SK-N-MC (cell line): Measurements from ENCODE around the gene HFM1.
"Not testable (repeated sequence)": the region's sequence is repeated elsewhere in the genome, so short reads cannot be mapped to it uniquely, and the experiment has no call there.

Experiments
- DNase-seq: peaks from one replicate; pipeline ENCODE4 v3.0.0-alpha.2; 2011; ENCODE audit warnings: low read depth, low spot score
- H3K27ac ChIP-seq: fragments of 200-600 bp; sonication (generic); 2 replicates; pipeline ENCODE4 v1.5.1; 2016; ENCODE audit warnings: mixed run types
- H3K36me3 ChIP-seq: fragments of 200-600 bp; sonication (generic); 2 replicates; pipeline ENCODE4 v1.6.1; 2017; ENCODE audit warnings: antibody characterized with exemption, low read length, mixed read lengths; ENCODE audit not compliant: insufficient read depth
- H3K4me3 ChIP-seq: fragments of 200-600 bp; sonication (generic); 2 replicates; pipeline ENCODE4 v1.5.1; 2016
- H3K9ac ChIP-seq: fragments of 200-600 bp; sonication (generic); 2 replicates; pipeline ENCODE4 v1.8.0; 2017; ENCODE audit warnings: mixed run types, mixed read lengths; ENCODE audit not compliant: insufficient read length
- H3K9me3 ChIP-seq: fragments of 200-600 bp; sonication (generic); 2 replicates; pipeline ENCODE4 v1.6.1; 2017; ENCODE audit warnings: low read depth, mild to moderate bottlenecking, antibody characterized with exemption, low read length, moderate library complexity, mixed read lengths
- EZH2 ChIP-seq: fragments of 200-600 bp; sonication (generic); IDR thresholded peaks from one replicate; pipeline ENCODE4 v1.6.1; 2017; ENCODE audit warnings: antibody characterized with exemption
- FOXP2 ChIP-seq: optimal IDR thresholded peaks from 2 replicates; pipeline ENCODE3; 2011; ENCODE audit warnings: mild to moderate bottlenecking, moderate library complexity; ENCODE audit not compliant: insufficient read depth; ENCODE audit errors: extremely low read length, control extremely low read depth
- POLR2AphosphoS5 ChIP-seq: IDR thresholded peaks from 2 replicates; pipeline ENCODE4 v1.6.1; 2012; ENCODE audit warnings: mild to moderate bottlenecking, low read depth, low read length, borderline replicate concordance

The HFM1 gene

GRCh38 chr1:91383456-91383855 is 21.2 kb downstream of the HFM1 start:
- TF ChIP-seq FOXP2 (no peak), EZH2 (no peak), POLR2AphosphoS5 (no peak)
- Histone ChIP-seq H3K4me3 (no peak overlapping the region), H3K36me3 (no peaks in the 10 kb centered on the region), H3K9ac (no peak overlapping the region), H3K27ac (0 out of 2 replicates have a peak overlapping the region, but pooled peaks have one; percentile 17), H3K9me3 (no peaks in the 10 kb centered on the region)
- no peak for DNase-seq

- Histone ChIP-seq H3K36me3 (no peaks in the 10 kb centered on the region), H3K9me3 (no peaks in the 10 kb centered on the region), H3K27ac (no peak overlapping the region), H3K4me3 (no peak overlapping the region), H3K9ac (no peak overlapping the region)
- no peak for DNase-seq
- TF ChIP-seq POLR2AphosphoS5 (no peak), FOXP2 (no peak), EZH2 (no peak)
These were observed 22.8 kb downstream of the HFM1 start for GRCh38 chr1:91381844-91382243.

DNA sequence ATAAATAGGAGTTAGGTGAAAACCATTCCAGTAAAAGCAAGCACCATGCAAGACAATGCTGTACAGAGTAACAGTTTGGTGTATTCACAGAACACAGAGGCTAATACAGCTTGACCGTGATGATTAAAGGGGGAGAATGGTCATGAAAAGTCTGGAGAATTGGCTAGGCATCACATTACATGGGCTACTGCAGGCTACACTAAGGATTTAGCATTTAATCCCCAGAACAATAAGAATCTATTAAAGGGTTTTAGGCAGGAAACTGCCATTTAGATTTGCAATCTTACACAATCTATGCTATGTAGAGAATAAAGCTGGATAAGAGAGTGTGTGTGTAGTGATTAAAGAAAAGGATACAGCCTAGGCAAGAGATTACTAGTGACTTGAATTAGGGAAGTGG is 30.6 kb downstream of the HFM1 start:
- DNase-seq: no peak
- Histone ChIP-seq H3K9me3 (no peaks in the 10 kb centered on the region), H3K4me3 (no peak overlapping the region), H3K27ac (no peak overlapping the region), H3K9ac (no peak overlapping the region), H3K36me3 (no peaks in the 10 kb centered on the region)
- TF ChIP-seq POLR2AphosphoS5: no peak
- no peak for TF ChIP-seq EZH2
- TF ChIP-seq FOXP2: no peak

- not testable (repeated sequence) for H3K36me3 ChIP-seq, H3K9ac ChIP-seq, H3K9me3 ChIP-seq, DNase-seq, H3K4me3 ChIP-seq, H3K27ac ChIP-seq
These were observed 32.4 kb downstream of the HFM1 start for GRCh38 chr1:91372230-91372629.

DNA sequence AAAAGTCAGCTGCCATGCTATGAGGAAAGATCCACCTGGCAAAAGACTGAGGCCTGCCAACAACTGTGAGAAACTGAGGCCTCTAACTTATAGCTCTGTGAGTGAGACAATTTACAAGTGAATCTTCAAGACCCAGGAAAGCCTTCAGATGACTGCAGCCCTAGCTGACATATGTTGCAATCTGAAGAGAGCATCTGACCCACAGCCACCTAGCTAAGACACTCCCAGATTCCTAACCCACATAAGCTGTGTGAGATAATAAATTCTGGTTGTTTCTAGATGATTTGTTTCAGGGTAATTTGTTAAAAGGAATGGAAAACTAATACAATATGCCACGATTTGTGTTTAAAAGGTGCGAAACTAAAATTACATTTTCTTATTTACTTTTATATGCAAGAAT is 55.1 kb downstream of the HFM1 start:
- Histone ChIP-seq H3K9me3 (no peaks in the 10 kb centered on the region; the same call in 1 of the 2 replicates), H3K4me3 (no peak overlapping the region), H3K36me3 (no peaks in the 10 kb centered on the region), H3K9ac (no peak overlapping the region), H3K27ac (no peak overlapping the region)
- TF ChIP-seq POLR2AphosphoS5 (no peak), FOXP2 (no peak), EZH2 (no peak)
- no peak for DNase-seq

GRCh38 chr1:91346824-91347223 is 57.8 kb downstream of the HFM1 start:
- Histone ChIP-seq H3K9ac (no peak overlapping the region), H3K4me3 (no peak overlapping the region), H3K27ac (no peak overlapping the region), H3K9me3 (no peaks in the 10 kb centered on the region), H3K36me3 (no peaks in the 10 kb centered on the region)
- DNase-seq: no peak
- no peak for TF ChIP-seq POLR2AphosphoS5
- TF ChIP-seq EZH2: no peak
- TF ChIP-seq FOXP2: no peak

DNA sequence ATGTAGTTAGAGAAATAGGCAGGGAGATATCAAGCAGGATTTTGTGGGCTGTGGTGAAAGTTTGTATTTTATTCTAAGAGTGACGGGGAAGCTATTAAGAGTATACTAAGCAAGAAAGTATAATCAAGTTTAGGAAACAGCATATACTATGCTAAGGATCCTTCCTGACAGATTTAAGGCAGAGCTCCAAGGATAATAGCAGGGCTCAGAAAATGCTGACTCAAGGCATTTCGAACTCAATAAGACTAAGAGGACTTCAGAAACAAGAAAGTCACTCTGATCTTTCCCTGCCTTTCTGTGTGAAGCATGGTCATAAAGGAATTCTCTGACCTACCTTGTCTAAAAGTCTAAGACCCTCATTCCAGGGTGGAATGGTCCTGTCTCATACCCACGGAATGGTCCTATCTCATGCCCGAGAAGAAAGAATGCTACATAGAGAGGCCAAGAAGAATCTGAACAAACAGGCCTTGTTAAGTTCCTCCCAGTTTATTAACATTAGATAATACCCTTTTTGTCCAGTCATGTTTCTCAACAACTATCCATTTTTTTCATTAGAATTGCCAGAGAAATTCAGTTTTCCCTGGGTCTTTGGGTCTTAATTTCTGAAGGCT is 59.1 kb downstream of the HFM1 start:
- Histone ChIP-seq H3K27ac (peak overlapping the region; percentile 38), H3K36me3 (no peaks in the 10 kb centered on the region), H3K9me3 (no peaks in the 10 kb centered on the region), H3K9ac (no peak overlapping the region), H3K4me3 (0 out of 2 replicates have a peak overlapping the region, but pooled peaks have one; percentile 4)
- DNase-seq: peak; percentile 51
- TF ChIP-seq FOXP2 (no peak), POLR2AphosphoS5 (no peak), EZH2 (no peak)

DNA sequence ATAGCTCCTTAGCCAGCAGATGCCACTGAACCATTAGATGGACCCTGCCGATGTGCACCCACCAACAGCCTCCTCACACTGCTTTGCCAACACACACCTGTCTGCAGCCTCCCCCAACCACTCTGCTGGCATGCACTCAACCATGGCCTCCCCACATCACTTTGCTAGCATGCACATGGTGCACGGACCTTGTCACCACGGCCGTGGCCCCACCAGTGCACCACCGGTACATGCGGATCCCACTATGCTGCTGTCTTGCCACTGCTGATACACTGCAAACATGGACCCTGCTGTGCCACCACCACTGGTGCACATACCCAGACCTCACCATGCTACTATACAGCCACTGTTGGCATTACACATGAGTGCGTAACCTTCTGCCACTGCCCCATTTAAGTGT is 66.1 kb downstream of the HFM1 start:
- DNase-seq: no peak
- H3K36me3 ChIP-seq: no peaks in the 10 kb centered on the region

DNA sequence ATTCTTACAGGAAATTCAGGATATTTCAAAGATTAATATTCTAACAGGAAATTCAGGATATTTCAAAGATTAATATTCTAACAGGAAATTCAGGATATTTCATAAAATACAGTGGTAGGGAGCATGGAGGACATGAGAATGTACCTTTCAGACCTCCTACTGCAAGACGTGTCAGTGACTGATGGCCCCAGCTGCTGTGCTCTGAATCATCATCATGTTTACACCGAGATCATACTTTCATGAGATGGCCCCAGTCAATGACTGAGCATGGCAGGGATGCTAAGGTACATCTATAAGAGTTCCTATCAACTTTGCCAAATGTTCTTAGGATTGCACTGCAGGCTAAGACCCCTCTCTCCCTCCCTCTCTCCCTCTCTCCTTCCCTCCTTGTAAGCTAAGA is 69.0 kb downstream of the HFM1 start:
- Histone ChIP-seq H3K9ac (no peak overlapping the region), H3K9me3 (no peaks in the 10 kb centered on the region), H3K27ac (no peak overlapping the region), H3K36me3 (no peaks in the 10 kb centered on the region), H3K4me3 (no peak overlapping the region)
- DNase-seq: no peak
- TF ChIP-seq EZH2: no peak
- TF ChIP-seq FOXP2: no peak
- TF ChIP-seq POLR2AphosphoS5: no peak

More for the DNA sequence above, 66.1 kb downstream of the HFM1 start:
- Histone ChIP-seq H3K9ac (no peak overlapping the region), H3K27ac (no peak overlapping the region), H3K4me3 (no peak overlapping the region), H3K9me3 (no peaks in the 10 kb centered on the region)
- no peak for TF ChIP-seq EZH2
- TF ChIP-seq FOXP2: no peak
- no peak for TF ChIP-seq POLR2AphosphoS5
